Umbilical cord (tissue), 2 donors: Measurements from ENCODE around the gene SURF2. TPM values are rescaled to one million over a fixed set of nuclear protein-coding genes. Genes with fewer than 3 reads are reported as not detected.

ENCODE experiments used
- DNase-seq: peaks from one replicate; pipeline ENCODE4 v3.0.0-alpha.2; 2015; ENCODE audit warnings: low spot score
- total RNA-seq: library from RNA; depleted of rRNA; stranded (reverse); fragments of >200 nt; gene quantifications from one replicate; pipeline ENCODE4 v1.2.3, GENCODE V29; 2014; ENCODE audit warnings: low replicate concordance; ENCODE audit not compliant: insufficient read depth

Gene SURF2
- total RNA-seq, 1 donor from 2014 or later, result 3.4 TPM

GRCh38 chr9:133353548-133353947, 2.8 kb upstream of the SURF2 start:
- DNase-seq, result no peak

- DNase-seq, result no peak
These were observed 1.6 kb upstream of the SURF2 start for GRCh38 chr9:133354766-133355165.

- DNase-seq, result no peak
These were observed 431 bp upstream of the SURF2 start for GRCh38 chr9:133355881-133356357.

- DNase-seq, result no peak
These were observed 1.3 kb downstream of the SURF2 start for GRCh38 chr9:133357656-133358055.

- peak; percentile 37 for DNase-seq
These were observed 3.2 kb downstream of the SURF2 start for GRCh38 chr9:133359399-133360175.

- no peak for DNase-seq
These were observed 4.3 kb downstream of the SURF2 start for GRCh38 chr9:133360400-133361393.

GRCh38 chr9:133361507-133362092, 5.2 kb downstream of the SURF2 start:
- no peak for DNase-seq

GRCh38 chr9:133362359-133363044, 6.2 kb downstream of the SURF2 start:
- no peak for DNase-seq

GRCh38 chr9:133366435-133366834, 10.1 kb downstream of the SURF2 start:
- no peak for DNase-seq

- DNase-seq, result no peak
These were observed 10.9 kb downstream of the SURF2 start for GRCh38 chr9:133367221-133367620.

- DNase-seq, result no peak
These were observed 11.4 kb downstream of the SURF2 start for GRCh38 chr9:133367778-133368177.

GRCh38 chr9:133368249-133368881, 12.0 kb downstream of the SURF2 start:
- DNase-seq, result no peak

GRCh38 chr9:133369422-133369821, 13.1 kb downstream of the SURF2 start:
- DNase-seq, result no peak

- no peak for DNase-seq
These were observed 13.6 kb downstream of the SURF2 start for GRCh38 chr9:133369933-133370332.

GRCh38 chr9:133370685-133371084, 14.3 kb downstream of the SURF2 start:
- no peak for DNase-seq

GRCh38 chr9:133371261-133371711, 14.9 kb downstream of the SURF2 start:
- DNase-seq, result no peak

- DNase-seq, result no peak
These were observed 15.8 kb downstream of the SURF2 start for GRCh38 chr9:133372144-133372543.

GRCh38 chr9:133374612-133375115, 18.3 kb downstream of the SURF2 start:
- DNase-seq, result no peak

- DNase-seq, result peak; percentile 52
These were observed 18.9 kb downstream of the SURF2 start for GRCh38 chr9:133375116-133375723.
